Erythroblast (primary cell): ENCODE measurements around the gene CUL1.

Source experiments
- GATA1 ChIP-seq: IDR thresholded peaks from 2 replicates; pipeline ENCODE4 v1.6.1; 2011; ENCODE audit warnings: low read depth, mild to moderate bottlenecking, control low read depth, low read length, moderate library complexity
- POLR2A ChIP-seq: IDR thresholded peaks from 2 replicates; pipeline ENCODE4 v1.6.1; 2011; ENCODE audit warnings: mild to moderate bottlenecking, low read length

GRCh38 chr7:148719753-148720152 lies 21.1 kb downstream of the CUL1 start:
- TF ChIP-seq POLR2A (no peak), GATA1 (no peak)
